GM13976 (cell line): ENCODE results near the gene CIZ1.

ENCODE experiments used
- DNase-seq: peaks from one replicate; pipeline ENCODE4 v3.0.0; 2012; ENCODE audit warnings: low spot score
- CTCF ChIP-seq: IDR thresholded peaks from 2 replicates; pipeline ENCODE4 v1.5.1; 2012; ENCODE audit warnings: borderline replicate concordance, mild to moderate bottlenecking; ENCODE audit not compliant: insufficient read depth; ENCODE audit errors: extremely low read depth, missing control alignments, control extremely low read depth
- in situ Hi-C: fragments of 300-500 bp; cut with MboI; formaldehyde crosslinking; loops from one replicate; pipeline ENCODE4 v1.12.0; 2022; ENCODE audit warnings: low sequenced_read_pairs, mixed read lengths, inconsistent platforms; ENCODE audit not compliant: unreplicated experiment

Gene CIZ1

GRCh38 chr9:128153060-128153946 lies 38.1 kb downstream of the CIZ1 start:
- TF ChIP-seq CTCF: no peak
- in situ Hi-C loops: no loop called here
- DNase-seq: no peak

GRCh38 chr9:128152133-128153059 lies 39.0 kb downstream of the CIZ1 start:
- in situ Hi-C loops: no loop called here
- no peak for DNase-seq
- TF ChIP-seq CTCF: no peak

- in situ Hi-C loops: no loop called here
- no peak for DNase-seq
- TF ChIP-seq CTCF: no peak
These were observed 39.9 kb downstream of the CIZ1 start for GRCh38 chr9:128151309-128152132.

GRCh38 chr9:128150594-128151308 lies 40.6 kb downstream of the CIZ1 start:
- TF ChIP-seq CTCF: no peak
- in situ Hi-C loops: no loop called here
- no peak for DNase-seq

GRCh38 chr9:128149951-128150593 lies 41.3 kb downstream of the CIZ1 start:
- no peak for TF ChIP-seq CTCF
- no peak for DNase-seq
- in situ Hi-C loops: no loop called here
